Measurements from ENCODE around the gene SDR39U1.

Gene SDR39U1

GRCh38 chr14:24441485-24441884 is 1.1 kb downstream of the SDR39U1 start:
- no peak for DNase-seq

DNA sequence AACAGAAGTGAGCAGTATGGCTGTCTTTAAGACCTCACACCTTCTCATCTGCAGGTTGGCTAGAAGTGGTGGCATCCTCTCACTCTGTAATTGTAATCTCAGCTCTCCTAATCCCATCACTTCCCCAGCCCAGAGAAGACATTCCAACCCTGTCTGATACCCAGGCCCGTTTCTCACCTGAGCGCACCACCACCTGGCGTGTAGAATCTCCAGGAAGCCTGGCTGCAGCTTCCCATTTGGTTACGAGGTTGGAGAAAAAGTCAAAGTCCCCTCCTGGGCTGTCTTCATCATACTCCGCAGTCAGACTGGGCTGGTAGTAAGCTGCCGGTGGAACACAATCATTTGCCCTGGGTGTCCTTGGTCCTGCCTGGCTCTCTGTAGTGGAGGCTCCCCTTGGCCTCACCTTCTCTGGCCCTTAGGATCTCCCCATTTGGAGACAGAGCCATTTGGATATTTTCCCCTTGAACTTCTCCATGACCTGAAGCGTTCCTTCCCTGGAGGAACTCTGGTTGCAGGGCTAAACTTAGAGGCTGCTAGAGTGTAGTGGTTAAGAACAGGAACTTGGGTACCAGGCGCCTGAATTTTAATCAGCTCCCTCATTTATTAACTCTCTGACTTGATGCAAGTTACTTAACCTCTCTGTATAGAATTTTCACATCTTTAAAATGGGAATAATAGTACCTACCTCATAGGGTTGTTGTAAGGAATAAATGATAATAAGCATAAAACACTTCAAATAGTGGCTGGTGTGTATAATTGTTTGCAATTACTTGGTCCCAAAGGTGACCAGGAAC is 1.8 kb downstream of the SDR39U1 start:
- no peak for DNase-seq

DNA sequence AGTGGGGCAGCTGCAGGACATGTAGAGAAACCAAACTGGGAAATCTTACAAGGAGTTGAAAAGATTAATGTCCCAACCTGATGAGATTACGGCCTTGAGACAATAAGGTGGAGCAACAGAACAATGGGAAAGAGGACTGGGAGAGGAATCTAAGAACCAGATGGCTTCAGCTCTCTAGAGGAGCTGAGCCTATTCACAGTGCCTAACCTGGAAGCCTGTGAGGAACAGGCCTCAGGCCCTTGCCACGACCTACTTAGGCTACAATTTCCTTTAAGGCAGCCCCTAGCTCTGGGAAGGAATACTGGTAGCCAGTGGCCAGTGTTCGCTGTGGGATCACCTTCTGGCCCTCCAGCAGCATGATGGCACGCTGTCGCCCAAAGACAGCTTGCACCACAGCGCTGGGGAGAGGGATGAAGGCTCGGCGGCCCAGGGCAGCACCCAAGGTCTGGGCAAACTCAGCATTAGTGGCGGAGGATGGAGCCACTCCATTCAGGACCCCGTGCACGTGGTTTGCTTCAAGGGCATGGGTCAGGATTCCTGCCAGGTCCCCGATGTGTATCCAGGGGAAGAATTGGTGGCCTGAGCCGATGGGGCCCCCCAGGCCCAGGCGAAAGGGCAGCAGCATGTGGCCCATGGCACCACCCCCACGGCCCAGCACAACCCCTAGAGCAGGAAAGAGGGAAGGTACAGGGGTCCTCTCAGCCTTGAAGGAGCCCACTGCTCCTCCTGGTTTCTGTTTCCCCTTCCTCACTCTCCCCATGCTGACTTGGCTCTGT is 2.6 kb downstream of the SDR39U1 start:
- DNase-seq: no peak

- DNase-seq: no peak
These were observed 3.3 kb downstream of the SDR39U1 start for GRCh38 chr14:24439257-24439656.

DNA sequence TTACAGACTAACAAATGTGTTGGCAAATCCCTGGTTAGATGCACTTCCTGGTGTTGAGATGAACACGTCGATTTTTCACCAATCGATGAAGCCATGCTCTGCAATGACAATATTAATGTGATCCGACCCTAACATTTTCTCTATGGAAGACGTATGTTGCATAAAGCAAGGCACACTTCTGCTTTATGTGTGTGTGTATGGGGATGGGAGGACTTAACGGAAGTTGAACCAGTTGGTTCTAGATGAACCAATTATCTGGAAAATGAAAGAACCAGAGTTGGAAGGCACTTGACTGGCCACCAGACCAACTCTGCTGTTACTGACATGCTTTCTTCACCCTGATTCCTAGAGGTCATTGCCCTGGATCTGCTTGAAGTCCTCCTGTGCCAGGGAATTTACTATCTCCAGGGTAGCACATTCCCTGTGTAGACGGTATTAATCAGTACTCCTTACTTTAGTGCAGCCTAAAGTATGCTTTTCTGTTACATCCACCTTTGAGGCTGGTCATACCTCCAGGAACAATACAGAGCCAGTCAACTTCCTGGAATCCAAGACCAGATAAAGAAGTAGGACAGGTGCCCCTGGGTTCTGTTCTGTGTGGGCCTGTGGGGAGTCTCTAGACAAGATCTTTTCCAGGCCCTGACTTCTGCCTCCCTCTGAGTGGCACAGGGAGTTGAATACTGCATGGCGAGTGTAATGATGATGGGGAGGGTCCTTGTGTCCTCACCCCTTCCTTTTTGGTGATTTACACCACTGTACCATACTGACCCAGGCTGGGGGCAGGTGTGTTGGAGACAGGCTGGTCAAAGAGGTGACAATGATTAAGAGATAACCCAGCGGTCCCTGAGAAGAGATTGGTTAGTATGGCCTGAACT is 4.1 kb downstream of the SDR39U1 start:
- no peak for DNase-seq

GRCh38 chr14:24437736-24438067 is 4.9 kb downstream of the SDR39U1 start:
- no peak for DNase-seq

- DNase-seq: no peak
These were observed 5.4 kb downstream of the SDR39U1 start for GRCh38 chr14:24437020-24437735.

DNA sequence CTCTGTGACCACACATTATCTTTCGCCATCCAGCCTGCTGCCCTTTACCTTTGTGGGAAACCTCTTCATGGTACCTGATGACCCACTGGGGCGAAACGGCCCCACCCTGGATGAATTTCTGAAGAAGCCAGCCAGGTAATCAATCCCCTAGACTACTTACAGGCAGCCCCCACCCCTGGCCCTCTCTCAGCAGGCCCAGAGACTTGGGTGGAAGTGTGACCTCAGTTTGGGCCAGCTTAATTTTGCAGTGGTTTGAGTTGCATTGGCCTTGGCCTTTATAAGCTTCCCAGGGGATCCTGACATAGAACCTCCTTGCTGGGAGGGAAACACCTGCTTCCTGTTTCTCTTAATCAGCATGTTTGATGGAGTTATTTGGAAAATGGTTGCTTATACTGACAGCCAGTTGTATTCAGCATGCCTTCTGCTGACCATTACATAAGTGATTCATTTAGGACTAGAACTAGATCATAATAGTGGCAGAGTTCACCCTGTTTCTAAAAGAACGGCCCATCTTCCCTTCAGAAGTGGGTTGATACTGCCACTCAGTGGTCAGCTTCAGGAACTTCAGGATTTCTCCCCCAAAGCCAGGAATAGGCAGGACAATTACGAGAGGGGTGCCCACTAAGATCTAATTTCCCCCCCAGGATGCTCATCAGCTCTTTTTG is 6.1 kb downstream of the SDR39U1 start:
- peak in 1 of 2 donors; percentile 45 for DNase-seq

GRCh38 chr14:24435998-24436354 is 6.6 kb downstream of the SDR39U1 start:
- DNase-seq: no peak

DNA sequence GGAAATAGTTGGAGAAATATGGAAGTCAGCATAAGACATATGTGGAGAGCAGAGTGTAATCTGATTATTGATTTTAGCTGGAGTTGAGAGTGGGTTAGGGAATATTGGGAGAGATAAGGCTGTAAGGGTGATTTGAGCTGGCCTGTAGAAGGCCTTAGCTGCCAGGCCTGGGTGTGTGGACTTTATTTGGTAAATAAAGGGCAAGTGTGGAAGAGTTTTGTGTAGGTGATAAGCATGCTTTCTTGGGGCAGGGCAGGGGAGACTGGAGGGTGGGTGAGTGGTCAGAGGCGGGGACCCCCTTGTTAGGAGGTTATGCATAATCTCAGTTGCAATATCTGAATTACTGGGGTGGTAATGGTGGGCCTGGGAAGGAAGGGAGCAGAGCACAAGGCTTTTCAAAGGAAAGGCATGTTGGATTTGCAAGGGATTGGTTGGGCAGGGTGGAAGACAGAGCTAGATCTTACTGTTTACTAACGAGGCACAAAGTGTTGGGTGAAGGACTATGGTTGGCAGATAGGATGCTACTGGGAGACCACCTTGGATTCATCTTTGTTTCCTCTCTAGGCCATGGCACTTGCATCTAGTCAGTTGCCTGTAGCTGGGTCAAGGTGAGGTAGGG is 7.3 kb downstream of the SDR39U1 start:
- DNase-seq: no peak

DNA sequence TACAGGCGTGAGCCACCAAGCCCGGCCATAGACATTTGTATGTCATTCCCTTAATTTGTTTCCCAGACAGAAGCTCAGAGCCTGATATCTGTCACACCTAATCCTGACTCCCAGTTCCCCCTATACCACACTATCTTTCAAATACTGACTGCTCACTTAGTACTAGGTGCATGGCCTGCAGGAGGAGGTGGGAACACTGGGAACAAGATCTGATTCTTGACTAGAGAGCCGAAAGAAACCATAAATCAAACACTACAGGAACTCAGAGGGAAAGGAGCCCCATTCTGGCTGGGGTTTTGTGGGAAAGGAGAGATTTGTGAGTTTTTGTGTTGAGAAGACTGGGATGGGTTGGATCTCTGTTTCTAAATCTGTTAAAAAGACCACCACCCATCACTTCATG is 7.9 kb downstream of the SDR39U1 start:
- no peak for DNase-seq

- no peak for DNase-seq
These were observed 8.5 kb downstream of the SDR39U1 start for GRCh38 chr14:24434036-24434435.

DNA sequence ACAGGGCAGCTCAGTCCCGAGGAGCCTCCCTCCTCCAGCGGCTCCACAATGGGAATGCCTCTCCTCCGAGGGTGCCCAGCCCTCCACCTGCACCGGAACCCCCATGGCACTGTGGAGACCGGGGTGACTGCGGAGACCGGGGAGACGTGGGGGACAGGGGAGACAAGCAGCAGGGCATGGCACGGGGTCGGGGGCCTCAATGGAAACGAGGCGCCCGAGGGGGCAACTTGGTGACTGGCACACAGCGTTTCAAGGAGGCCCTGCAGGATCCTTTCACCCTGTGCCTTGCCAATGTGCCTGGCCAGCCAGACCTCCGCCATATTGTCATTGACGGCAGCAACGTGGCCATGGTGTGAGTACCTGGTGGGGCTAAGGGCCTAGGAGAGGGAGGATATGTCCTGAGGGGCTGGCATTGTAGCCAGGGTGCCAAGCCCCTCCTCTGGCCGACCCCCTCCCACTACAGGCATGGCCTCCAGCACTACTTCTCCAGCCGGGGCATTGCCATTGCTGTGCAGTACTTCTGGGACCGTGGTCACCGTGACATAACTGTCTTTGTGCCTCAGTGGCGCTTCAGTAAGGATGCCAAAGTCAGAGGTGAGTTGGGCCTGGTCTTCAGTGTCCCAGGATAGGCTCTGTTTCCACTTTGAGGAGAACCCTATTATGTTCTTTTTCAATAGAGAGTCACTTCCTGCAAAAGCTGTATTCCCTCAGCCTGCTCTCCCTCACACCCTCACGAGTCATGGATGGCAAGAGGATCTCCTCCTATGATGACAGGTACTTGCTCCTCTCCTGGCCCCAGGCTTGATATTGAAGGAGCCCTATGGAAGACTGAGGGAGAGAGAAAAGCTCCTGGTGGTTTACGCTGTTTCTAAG is 10.1 kb downstream of the SDR39U1 start:
- peak in 1 of 2 donors; percentile 18 for DNase-seq

DNA sequence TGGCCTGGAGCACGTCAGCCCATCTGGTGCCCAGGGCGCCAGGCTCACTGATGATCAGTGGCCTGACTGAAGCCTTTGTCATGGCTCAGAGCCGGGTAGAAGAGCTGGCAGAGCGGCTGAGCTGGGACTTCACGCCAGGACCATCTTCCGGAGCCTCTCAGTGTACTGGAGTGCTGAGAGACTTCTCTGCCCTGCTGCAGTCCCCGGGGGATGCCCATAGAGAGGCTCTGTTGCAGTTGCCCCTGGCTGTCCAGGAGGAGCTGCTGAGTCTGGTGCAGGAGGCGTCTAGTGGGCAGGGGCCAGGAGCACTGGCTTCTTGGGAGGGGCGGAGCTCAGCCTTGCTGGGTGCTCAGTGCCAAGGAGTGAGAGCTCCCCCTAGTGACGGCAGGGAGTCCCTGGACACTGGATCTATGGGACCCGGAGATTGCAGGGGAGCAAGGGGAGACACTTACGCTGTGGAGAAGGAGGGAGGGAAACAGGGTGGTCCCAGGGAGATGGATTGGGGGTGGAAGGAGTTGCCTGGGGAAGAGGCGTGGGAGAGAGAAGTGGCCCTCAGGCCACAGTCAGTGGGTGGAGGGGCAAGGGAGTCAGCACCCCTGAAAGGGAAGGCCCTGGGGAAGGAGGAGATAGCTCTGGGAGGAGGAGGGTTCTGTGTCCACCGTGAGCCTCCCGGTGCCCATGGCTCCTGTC is 10.9 kb downstream of the SDR39U1 start:
- DNase-seq: peak; percentile 92 to 94

GRCh38 chr14:24430682-24431568 is 11.7 kb downstream of the SDR39U1 start:
- peak; percentile 74 to 78 for DNase-seq

GRCh38 chr14:24430143-24430681 is 12.4 kb downstream of the SDR39U1 start:
- DNase-seq: peak; percentile 67 to 74

DNA sequence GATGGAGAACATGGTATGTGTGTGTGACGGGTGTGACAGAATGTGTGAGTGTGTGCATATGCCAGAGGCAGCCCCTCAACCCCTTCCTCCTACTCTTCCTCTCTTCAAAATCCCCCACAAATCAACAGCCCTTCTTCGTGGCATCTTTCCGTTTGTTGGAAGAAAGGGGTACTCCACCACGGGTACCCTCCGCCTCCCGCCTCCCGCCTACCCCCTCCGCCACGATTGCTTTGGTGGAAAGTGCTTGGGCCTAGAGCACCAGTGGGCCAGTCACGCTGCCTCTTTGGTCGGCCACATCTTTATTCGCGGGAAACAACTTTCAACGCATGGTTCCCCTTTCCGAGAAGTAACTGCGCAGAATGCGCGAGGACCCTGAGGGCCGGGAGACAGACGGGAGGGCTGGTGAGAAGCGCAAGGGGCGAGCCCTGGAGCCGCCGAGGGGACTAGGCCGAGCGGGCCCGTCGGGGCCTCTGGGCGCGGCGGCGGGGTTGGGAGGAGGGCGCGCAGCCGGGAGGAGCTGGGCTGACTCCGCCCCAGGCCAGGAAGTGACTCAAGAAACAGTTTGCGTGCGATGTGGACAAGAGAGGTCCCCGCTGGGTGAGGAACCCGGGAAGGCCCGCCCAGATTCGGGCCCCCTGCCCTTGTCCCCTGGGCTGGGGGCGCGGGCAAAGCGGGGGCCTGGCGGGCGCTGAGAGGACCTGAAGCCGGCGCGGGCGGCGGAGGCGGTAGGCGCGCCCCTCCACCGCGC is 13.0 kb downstream of the SDR39U1 start, which contains the start of the genes CBLN3 and KHNYN:
Gene CBLN3 (minus strand): TSS at position 274 of the 748 bp plus-strand sequence. CDS start 614 bp downstream, outside the sequence.
Gene KHNYN (plus strand): TSS at position 560 of the 748 bp plus-strand sequence. CDS start 777 bp downstream, outside the sequence.
- DNase-seq: peak; percentile 88 to 89
